ENCODE results near the gene CCDC102B. TPM values are rescaled to one million over a fixed set of nuclear protein-coding genes. Genes with fewer than 3 reads are reported as not detected.

Gene CCDC102B
- total RNA-seq, 1 experiment from 2014 or later, result 0.92 TPM

DNA sequence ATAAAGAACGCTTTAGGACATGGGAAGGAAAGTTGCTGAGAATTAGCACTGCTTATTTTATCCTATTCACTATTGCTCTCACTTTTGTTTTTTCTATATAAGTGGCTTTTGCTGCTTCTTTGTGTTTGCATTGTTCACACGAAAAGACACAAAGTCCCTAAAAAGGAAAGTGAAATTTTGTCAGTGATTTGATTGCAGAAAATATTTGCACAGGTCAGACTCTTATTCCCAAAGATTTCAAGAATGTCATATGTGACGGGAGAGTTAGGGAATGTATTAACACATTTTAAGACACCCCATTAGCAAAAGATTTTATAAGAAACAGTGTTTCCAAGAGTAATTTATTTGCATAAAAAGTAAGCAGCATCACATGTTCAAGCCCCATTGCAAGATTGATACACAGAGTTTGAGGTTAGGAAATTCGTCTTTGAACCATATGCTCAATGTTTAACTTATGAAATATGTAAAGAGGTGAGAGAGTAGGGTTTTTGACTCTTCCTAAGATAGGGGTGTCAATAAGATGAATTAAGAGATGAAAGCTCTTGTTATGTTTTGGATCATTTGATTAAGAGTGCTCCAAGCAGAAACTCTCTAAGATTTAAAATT, 57.0 kb downstream of the CCDC102B start:
- no peaks in the 10 kb centered on the region for H3K36me3 ChIP-seq (ENCODE audit: control insufficient read depth, insufficient read depth, low read length)
- no peaks in the 10 kb centered on the region for H3K27me3 ChIP-seq (ENCODE audit: control insufficient read depth, insufficient read depth, low read length)
- H3K27ac ChIP-seq (ENCODE audit: low read length), result no peak overlapping the region
- intact Hi-C loops (cut with micrococcal nuclease; ENCODE audit: unreplicated experiment), result no loop called here
- DNase-seq (ENCODE audit: low read depth, low spot score) (no peak), ATAC-seq (no peak)
- no peaks in the 10 kb centered on the region for H3K4me1 ChIP-seq (ENCODE audit: control insufficient read depth, insufficient read depth, low read length)
- no peaks in the 10 kb centered on the region for H3K9me3 ChIP-seq (ENCODE audit: control insufficient read depth, insufficient read depth, low read depth, low read length)
- BruUV-seq (replicated peaks), result no TSS peak
- in situ Hi-C loops (cut with HindIII; ENCODE audit: low pct_unique_long_range_greater_than_20kb, low sequenced_read_pairs), result no loop called here
- ChIA-PET CTCF (no interaction called here), POLR2A (no interaction called here)
- TF ChIP-seq, protein P1, sequence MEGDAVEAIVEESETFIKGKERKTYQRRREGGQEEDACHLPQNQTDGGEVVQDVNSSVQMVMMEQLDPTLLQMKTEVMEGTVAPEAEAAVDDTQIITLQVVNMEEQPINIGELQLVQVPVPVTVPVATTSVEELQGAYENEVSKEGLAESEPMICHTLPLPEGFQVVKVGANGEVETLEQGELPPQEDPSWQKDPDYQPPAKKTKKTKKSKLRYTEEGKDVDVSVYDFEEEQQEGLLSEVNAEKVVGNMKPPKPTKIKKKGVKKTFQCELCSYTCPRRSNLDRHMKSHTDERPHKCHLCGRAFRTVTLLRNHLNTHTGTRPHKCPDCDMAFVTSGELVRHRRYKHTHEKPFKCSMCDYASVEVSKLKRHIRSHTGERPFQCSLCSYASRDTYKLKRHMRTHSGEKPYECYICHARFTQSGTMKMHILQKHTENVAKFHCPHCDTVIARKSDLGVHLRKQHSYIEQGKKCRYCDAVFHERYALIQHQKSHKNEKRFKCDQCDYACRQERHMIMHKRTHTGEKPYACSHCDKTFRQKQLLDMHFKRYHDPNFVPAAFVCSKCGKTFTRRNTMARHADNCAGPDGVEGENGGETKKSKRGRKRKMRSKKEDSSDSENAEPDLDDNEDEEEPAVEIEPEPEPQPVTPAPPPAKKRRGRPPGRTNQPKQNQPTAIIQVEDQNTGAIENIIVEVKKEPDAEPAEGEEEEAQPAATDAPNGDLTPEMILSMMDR (IDR thresholded peaks at IDR 0.05), result no peak
- TF ChIP-seq, protein P2, sequence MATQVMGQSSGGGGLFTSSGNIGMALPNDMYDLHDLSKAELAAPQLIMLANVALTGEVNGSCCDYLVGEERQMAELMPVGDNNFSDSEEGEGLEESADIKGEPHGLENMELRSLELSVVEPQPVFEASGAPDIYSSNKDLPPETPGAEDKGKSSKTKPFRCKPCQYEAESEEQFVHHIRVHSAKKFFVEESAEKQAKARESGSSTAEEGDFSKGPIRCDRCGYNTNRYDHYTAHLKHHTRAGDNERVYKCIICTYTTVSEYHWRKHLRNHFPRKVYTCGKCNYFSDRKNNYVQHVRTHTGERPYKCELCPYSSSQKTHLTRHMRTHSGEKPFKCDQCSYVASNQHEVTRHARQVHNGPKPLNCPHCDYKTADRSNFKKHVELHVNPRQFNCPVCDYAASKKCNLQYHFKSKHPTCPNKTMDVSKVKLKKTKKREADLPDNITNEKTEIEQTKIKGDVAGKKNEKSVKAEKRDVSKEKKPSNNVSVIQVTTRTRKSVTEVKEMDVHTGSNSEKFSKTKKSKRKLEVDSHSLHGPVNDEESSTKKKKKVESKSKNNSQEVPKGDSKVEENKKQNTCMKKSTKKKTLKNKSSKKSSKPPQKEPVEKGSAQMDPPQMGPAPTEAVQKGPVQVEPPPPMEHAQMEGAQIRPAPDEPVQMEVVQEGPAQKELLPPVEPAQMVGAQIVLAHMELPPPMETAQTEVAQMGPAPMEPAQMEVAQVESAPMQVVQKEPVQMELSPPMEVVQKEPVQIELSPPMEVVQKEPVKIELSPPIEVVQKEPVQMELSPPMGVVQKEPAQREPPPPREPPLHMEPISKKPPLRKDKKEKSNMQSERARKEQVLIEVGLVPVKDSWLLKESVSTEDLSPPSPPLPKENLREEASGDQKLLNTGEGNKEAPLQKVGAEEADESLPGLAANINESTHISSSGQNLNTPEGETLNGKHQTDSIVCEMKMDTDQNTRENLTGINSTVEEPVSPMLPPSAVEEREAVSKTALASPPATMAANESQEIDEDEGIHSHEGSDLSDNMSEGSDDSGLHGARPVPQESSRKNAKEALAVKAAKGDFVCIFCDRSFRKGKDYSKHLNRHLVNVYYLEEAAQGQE (IDR thresholded peaks at IDR 0.05; ENCODE audit: insufficient read depth in 1 of 2, low read depth in 2 of 2, low read length in 1 of 2), result no peak
- TF ChIP-seq SIN3A (IDR thresholded peaks at IDR 0.05; ENCODE audit: borderline replicate concordance, insufficient read depth, low read depth, low read length), result no peak
- TF ChIP-seq TCF7L2 (IDR thresholded peaks at IDR 0.05; ENCODE audit: low read depth, low read length), result no peak
- no peak overlapping the region for H3K4me3 ChIP-seq (ENCODE audit: low read depth in 2 of 2, low read length in 2 of 2)

DNA sequence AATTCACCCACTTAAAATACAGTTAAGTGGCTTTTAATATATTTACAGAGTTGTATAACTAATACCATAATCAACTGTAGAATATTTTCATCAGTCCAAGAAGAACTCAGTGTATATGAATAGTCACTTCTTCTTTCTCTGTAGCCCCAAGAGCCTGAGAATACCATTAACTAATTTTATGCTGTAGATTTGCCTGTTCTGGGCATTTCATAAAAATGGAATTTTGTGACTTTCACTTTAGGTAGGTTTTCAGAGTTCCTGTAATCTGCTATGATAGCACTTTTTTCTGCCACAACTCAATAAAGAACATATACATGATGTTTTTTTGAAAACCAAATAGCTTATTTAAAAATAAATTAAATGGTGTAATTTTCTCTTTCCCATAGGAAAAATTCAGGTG, 57.6 kb downstream of the CCDC102B start:
- POLR2A ChIA-PET, result no interaction called here
- no TSS peak for BruUV-seq (replicated peaks)
- DNase-seq (ENCODE audit: low read depth, low spot score), result no peak
- H3K27ac ChIP-seq (ENCODE audit: low read length), result no peak overlapping the region
- intact Hi-C loops (cut with micrococcal nuclease; ENCODE audit: unreplicated experiment), result no loop called here
- ATAC-seq, result no peak
- H3K27me3 ChIP-seq (ENCODE audit: control insufficient read depth, insufficient read depth, low read length), result no peaks in the 10 kb centered on the region
- in situ Hi-C loops (cut with HindIII; ENCODE audit: low pct_unique_long_range_greater_than_20kb, low sequenced_read_pairs), result no loop called here
- TF ChIP-seq TCF7L2 (IDR thresholded peaks at IDR 0.05; ENCODE audit: low read depth, low read length) (no peak), POLR2AphosphoS5 (IDR thresholded peaks at IDR 0.05; ENCODE audit: low read depth, low read length) (no peak), SIN3A (IDR thresholded peaks at IDR 0.05; ENCODE audit: borderline replicate concordance, insufficient read depth, low read depth, low read length) (no peak)
- TF ChIP-seq, protein P2 (IDR thresholded peaks at IDR 0.05; ENCODE audit: insufficient read depth in 1 of 2, low read depth in 2 of 2, low read length in 1 of 2), result no peak
- TF ChIP-seq, protein P1 (IDR thresholded peaks at IDR 0.05), result no peak
- no peak overlapping the region for H3K4me3 ChIP-seq (ENCODE audit: low read depth in 2 of 2, low read length in 2 of 2)
- H3K4me1 ChIP-seq (ENCODE audit: control insufficient read depth, insufficient read depth, low read length), result no peaks in the 10 kb centered on the region
- CTCF ChIA-PET, result no interaction called here
- no peaks in the 10 kb centered on the region for H3K36me3 ChIP-seq (ENCODE audit: control insufficient read depth, insufficient read depth, low read length)
- H3K9me3 ChIP-seq (ENCODE audit: control insufficient read depth, insufficient read depth, low read depth, low read length), result no peaks in the 10 kb centered on the region

Data from Panc1 (cell line).